Activated effector memory CD4-positive, alpha-beta T cell treated with anti-CD3 and anti-CD28 coated beads, Interleukin-2, amount 50 U/mL, for 16 hours (primary cell): ENCODE data around the gene NTN5.
"Not testable (repeated sequence)": the region's sequence is repeated elsewhere in the genome, so short reads cannot be mapped to it uniquely, and the experiment has no call there.

ENCODE experiments used
- DNase-seq: peaks from one replicate; pipeline ENCODE4 v3.0.0-alpha.2; 2020

Gene NTN5, protein sequence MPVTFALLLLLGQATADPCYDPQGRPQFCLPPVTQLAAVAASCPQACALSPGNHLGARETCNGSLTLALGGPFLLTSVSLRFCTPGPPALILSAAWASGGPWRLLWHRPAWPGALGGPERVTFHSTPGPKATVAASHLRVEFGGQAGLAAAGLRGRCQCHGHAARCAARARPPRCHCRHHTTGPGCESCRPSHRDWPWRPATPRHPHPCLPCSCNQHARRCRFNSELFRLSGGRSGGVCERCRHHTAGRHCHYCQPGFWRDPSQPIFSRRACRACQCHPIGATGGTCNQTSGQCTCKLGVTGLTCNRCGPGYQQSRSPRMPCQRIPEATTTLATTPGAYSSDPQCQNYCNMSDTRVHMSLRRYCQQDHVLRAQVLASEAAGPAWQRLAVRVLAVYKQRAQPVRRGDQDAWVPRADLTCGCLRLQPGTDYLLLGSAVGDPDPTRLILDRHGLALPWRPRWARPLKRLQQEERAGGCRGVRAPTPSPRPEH

GRCh38 chr19:48672994-48673393, at the start of gene NTN5:
Gene NTN5 (minus strand): TSS chr19:48673017. CDS start chr19:48670986, 2,031 bp downstream.
- DNase-seq, result no peak

DNA sequence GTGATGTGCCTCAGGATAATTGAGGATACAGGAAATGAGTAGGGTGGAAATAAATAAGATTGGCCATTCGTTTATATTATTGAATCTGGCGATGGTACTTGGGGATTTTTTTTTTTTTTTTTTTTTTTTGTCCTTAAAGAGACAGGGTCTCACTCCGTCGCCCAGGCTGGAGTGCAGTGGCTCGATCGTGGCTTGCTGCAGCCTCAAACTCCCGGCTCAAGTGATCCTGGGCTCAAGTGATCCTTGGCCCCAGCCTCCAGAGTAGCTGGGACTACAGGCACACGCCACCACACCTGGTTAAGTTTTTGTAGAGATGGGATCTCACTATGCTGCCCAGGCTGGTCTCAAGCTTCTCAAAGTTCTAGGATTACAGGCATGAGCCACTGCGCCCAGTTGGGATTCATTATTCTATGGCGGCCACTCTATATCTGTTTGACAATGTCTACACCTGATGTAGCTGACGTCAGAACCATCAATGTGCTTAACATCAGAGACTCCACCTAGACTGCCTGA, 49.4 kb upstream of the NTN5 start:
- DNase-seq, result no peak

DNA sequence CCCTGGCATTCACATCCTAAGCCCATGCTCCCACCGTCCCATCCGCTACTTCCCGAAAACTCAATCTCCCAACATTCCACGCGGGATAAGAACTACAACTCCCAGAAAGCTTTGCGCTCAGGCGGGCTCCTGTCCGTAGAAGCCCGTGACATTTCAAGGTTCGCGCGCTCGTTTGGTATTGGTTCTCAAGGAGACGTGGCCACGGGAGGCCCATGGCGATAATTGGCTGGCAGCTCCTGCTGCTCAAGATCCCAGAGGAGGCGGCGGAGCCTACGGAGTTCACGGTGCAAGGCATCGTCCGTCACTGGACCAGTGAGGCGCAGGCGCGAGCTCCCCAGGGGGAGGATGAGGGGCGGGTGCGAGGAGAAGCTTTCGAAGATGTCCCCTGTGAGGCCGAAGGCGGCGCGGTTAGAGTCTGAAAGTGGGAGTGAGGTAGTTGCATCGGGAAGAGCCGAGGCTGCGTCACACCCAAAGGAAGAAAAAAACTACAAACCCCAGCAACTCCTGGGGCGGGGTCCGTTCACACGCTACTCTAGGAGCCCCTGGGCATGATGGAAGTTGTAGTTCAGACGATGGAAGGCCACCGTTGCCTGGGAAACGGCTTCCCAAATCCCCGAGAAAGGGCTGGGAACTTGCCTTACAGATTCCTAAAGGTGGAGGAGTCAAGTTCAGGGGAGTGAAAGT, 47.9 kb upstream of the NTN5 start:
- peak; percentile 97 for DNase-seq

- DNase-seq, result no peak
Measured at GRCh38 chr19:48720251-48720612, 47.4 kb upstream of the NTN5 start.

DNA sequence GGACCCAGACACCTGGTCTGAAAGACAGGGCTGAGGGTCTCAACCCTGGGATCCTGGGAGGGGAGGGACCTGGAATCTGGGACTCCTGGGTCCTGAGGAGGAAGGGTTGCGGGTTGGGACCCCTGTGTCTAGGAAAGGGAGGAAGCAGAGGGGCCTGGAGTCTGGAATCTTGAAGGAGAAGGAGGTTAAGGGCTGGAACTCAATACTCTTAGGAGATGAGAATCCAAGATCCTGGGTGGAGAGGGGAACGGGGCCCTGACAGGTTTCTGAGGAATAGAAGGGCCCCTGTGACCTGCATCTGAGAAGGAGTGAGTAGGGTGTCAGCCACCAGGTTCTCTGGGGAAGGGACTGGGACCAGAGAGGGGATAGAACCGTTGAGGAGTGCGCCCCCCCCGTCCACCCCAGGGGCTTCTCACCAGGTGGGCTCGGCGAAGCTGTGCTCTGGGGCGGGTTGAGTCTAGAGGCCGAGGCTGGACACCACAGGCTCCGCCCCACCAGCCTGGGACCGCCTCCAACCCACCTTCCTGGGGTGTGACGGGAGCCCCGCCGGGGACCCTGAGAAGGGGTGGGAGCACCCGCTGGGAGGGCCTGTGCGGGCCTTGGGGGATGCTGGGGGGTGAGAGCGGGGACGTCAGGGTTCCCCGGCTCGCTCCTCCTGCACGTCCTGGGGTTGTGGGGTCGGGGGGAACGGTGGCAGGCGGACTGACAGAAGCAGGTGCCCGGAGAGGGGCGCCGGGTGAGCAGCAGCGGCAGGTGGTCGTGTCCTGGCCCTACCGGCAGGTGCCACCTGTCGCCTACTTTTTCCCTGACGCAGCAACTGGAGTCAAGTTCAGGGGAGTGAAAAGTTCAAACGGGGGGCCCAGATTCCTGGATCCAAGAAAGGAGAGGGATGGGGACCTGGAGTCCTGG, 46.7 kb upstream of the NTN5 start, which contains the start of gene MAMSTR:
MAMSTR (minus strand) TSS at position 463 of the 909 bp plus-strand sequence. CDS start 694 bp downstream, outside the sequence.
- DNase-seq, result no peak

DNA sequence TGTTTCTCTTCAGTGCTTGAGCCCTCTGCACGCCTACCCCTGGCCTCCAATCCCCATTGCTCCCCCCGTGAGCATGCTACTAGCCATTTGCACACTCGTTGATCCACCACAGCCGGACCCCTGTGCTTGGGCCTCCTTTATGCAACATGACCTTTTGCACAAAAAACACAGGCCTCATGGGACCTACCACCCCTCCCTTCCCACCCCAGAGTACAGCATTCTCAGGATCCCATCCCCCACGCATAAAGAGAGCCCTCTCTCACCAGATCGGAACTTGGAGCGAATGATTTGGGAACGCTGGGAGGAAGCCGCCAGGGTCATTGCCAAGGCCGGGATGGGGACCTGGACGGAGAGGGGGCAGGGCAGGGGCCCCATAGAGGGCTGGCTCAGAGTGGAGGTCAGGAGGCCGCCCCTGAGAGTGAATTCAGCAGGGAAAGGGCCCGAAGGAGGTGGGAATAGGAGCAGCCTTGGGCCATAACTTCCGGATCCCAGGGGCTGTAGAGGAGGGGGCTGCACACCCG, 46.0 kb upstream of the NTN5 start:
- DNase-seq, result no peak

GRCh38 chr19:48718106-48718505, 45.3 kb upstream of the NTN5 start:
- not testable (repeated sequence) for DNase-seq

DNA sequence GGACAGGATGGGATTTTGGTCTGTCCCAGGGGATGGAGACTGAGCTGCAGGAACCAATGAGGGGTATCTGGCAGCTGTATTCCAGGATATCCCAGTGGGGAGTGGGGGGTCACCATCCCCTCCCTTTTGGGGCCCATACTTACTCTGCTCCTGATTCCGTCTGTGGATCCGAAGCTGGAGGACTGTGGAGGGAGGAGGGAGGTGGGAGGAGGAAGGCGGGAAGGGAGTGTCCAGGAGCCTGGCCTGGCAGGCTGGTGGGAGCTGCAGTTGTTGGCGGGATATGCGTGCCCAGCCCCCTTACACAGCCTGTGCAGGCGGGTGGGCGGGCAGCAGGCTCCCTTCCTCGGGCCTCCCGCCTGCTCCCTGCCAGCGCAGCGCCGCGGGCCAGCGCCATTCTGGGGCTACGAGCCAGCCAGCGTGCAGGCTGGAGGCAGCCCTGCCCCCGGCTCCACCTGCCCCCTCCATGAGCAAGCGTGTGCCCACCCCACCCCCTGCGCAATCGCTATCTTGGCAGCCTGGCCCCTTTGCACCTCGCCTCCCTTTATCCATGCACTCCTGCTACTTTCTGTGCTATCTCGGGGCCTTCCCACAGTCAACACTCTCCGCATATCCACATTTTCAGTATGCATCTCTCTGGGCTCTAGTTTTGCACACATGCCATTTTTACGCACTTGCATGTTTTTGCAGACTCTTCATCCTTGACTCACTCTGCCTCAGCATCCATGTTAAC, 43.9 kb upstream of the NTN5 start:
- DNase-seq, result no peak

DNA sequence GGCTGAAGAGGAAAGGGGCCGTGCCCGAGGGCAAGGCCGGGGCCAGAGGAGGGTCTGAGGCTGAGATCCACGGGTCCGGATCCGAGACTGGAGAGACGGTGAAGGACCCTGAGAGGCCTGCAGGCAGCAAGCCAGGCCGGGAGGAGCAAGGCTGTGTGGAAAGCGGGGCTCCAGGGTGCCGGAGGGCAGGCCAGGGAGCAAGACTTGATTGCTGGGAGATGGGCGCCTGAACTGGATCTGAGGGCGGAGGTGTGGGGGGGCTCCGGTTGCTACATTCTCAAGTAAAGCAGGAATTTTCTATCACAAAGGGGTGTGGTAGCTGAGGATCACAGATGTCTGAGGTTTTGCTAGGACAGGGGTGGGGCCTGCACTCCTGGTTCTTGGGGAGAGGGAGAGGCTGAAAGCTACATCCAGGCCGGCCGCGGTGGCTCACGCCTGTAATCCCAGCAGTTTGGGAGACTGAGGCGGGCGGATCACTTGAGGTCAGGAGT, 42.9 kb upstream of the NTN5 start:
- peak; percentile 61 for DNase-seq

GRCh38 chr19:48714759-48715675, 42.2 kb upstream of the NTN5 start:
- DNase-seq, result peak; percentile 63

DNA sequence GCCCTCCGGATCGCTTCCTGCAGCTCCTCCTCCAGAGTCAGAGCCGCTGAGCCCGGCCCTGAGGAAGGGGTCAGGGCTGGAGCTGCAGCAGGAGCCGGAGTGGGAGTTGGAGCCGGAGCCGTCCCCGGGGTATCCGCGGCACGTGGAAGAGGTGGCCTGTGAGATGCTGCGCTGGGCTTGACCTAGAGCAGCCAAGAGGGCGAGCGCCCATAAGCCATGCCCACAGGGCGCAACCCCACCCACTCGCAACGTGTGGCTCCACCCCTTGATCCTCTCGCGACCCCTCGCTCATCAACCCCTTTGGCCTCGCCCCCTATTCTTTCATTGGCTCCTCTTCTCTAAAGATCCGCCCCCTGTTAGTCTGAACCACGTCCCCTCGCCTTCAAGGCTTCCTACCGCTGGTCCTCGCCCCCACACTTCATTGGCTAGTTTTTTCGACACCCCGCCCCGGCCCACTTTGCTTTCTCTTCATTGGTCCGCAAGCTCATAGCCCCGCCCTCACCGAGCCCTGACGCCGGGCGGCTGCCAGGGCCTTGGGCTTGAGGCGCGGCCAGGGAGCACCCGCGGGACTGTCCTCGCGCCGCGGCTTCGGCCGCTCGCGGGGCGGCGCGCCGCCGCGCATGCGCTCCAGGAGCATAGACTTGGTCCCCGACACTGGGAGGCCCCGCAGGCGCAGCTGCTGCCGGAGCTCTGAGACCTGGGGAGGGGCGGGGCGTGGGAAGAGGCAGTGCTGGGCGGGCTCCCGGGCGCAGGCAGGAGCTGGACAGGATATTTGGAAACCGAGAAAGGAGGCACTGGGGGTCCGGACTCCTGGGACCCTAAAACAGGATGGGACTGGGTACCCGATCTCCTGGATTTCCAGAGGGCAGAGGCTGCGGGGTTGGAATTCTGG, 41.3 kb upstream of the NTN5 start:
- peak; percentile 99 for DNase-seq

DNA sequence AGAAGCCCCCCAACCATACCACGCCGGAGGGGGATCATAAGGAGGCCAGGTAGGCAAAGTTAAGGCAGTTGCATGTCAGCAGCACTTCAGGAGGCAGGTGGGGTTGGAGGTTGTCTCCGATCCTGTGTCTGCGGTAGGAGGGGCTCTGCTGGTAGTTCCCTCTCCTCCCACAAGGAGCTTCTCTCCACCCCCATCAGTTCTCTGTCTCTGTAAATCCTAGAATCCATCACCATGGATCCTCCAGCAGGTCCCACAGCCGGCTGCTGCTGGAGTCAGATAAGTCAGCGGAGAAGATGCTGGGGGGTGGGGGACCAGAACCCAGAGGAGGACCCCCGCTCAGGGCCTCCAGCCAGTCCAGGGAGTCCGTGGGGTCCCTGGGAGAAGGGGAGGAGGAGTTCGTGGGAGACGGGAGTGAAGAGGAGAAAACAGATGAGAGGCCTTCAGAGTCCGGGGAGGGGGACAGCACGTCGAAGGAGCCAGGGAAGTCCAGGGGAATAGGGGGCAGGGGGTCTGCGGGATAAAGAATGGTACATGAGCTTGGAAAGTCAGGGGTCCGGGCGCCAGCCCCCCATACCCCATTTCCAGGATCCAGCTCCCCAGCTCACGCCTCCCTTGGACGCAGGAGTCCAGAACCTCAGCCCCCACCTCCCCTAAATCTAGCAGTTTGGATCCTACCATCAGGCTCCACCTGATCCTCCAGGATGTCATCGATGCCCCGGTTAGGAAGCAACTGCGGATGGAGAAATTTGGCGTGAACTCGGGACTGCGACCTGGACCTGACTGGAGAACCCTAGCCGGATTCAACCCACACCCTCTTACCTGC, 40.4 kb upstream of the NTN5 start:
- DNase-seq, result peak; percentile 62

GRCh38 chr19:48711106-48711662, 38.4 kb upstream of the NTN5 start:
- DNase-seq, result no peak

DNA sequence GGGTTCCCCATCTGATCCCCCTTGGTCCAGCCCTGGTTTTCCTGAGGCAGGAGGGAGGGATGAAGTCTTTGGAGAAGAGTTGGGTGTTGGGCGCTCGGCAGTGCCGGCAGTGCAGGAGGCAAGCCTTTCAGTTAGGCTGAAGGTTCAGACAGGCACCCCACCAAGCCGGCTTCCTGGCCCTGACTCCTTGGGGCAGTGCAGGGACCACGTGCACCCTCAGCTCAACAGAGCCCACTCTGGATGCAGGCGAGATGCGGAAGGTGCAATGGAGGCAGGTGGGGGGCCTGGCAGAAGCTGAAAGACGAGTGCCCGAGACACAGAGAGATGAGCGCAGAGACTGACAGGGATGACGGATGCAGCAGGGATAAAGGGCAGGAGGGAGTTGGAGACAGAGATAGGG, 35.7 kb upstream of the NTN5 start:
- DNase-seq, result no peak

DNA sequence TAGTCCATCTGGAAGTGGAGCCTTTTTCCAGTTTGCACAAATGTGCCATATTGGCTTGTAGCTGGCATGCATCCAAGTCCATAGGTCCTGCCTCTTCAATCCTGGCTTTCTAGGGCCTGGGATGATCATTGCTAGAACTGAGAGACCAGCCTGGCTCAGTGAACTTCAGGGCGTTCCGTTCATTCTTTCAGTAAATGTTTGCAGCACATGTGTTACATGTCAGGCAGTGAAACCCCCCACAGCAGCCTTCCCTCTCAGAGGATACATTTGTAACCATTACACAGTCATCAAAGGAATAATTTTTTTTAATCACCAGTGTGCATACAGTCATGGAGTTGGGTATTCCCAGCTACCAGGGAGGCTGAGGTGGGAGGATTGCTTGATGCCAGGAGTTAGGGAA, 32.6 kb upstream of the NTN5 start:
- no peak for DNase-seq

GRCh38 chr19:48703316-48703715, 30.5 kb upstream of the NTN5 start:
- no peak for DNase-seq

- no peak for DNase-seq
Measured at GRCh38 chr19:48702701-48703100, 29.9 kb upstream of the NTN5 start.

GRCh38 chr19:48698046-48698445, 25.2 kb upstream of the NTN5 start:
- DNase-seq, result no peak
